ENCODE measurements around the gene TECPR2. TPM values are rescaled to one million over a fixed set of nuclear protein-coding genes. Genes with fewer than 3 reads are reported as not detected.

TECPR2 gene
- total and polyA plus RNA-seq, 2 of the 13 experiments (the other 11 are each of a cell fraction or from before 2014, with no cell fraction given), result 3.5 to 5.7 TPM

DNA sequence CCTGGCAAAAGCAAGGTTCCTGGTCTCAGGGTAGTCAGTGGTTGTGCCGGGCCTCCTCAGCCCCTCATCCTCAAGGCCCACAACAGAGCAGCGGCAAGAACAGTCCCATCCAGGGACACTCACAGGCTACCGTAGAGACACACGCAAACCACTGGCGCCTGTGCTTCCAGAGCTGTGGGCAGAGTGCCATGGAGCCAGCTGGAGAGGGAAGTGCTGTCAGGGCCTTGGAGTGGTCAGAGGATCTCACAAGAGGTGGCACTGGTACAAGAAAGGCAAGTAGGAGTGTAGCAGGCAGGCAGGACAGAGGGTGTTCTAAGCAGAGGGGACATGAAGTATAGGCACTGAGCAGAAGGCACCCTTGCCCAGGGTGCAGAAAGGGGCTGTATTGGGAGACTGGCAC lies 112.2 kb downstream of the TECPR2 start:
- H3K36me3 ChIP-seq (replicated peaks in 1 of 2; ENCODE audit: control insufficient read depth in 1 of 2, insufficient read depth in 2 of 2, low read length in 2 of 2), result no peaks in the 10 kb centered on the region
- no peak for ATAC-seq
- DNase-seq (ENCODE audit: low spot score), result no peak
- no peaks in the 10 kb centered on the region for H3K9me3 ChIP-seq (ENCODE audit: low read length)
- no peaks in the 10 kb centered on the region for H3K27me3 ChIP-seq (ENCODE audit: control insufficient read depth in 1 of 2, insufficient read depth in 2 of 2, low read length in 2 of 2)
- in situ Hi-C loops (cut with HindIII; ENCODE audit: extremely low pct_ligation_motif_present, low pct_unique_long_range_greater_than_20kb) (no loop called here), intact Hi-C loops (cut with micrococcal nuclease; ENCODE audit: unreplicated experiment) (no loop called here)
- H3K9ac ChIP-seq (ENCODE audit: insufficient read depth, low read depth, low read length), result no peak overlapping the region
- 94% methylated on average over 5 of the region's 5 CpGs for WGBS (ENCODE audit: low lambda C conversion rate)
- no peak overlapping the region for H3K27ac ChIP-seq (ENCODE audit: extremely low read length, insufficient read depth, low read length)
- no peaks in the 10 kb centered on the region for H3K79me2 ChIP-seq (ENCODE audit: insufficient read depth, low read length)
- POLR2A ChIA-PET, result no interaction called here
- no peaks in the 10 kb centered on the region for H4K20me1 ChIP-seq (ENCODE audit: insufficient read depth, low read length)
- no peak for TF ChIP-seq ZNF207 (IDR thresholded peaks at IDR 0.05; ENCODE audit: borderline replicate concordance)
- TF ChIP-seq NFE2 (CRISPR knock-in tag; IDR thresholded peaks at IDR 0.05), result no peak
- TF ChIP-seq ZNF660 (CRISPR knock-in tag; IDR thresholded peaks at IDR 0.05; ENCODE audit: borderline replicate concordance, low read depth), result no peak
- TF ChIP-seq ZNF326 (CRISPR knock-in tag; IDR thresholded peaks at IDR 0.05; ENCODE audit: borderline replicate concordance), result no peak
- no peak for TF ChIP-seq RBFOX2 (IDR thresholded peaks at IDR 0.05; ENCODE audit: low read depth, low read length)
- TF ChIP-seq DNMT3B (CRISPR knock-in tag; conservative IDR thresholded peaks at IDR 0.05), result no peak
- no peak for TF ChIP-seq ZSCAN22 (CRISPR knock-in tag; IDR thresholded peaks at IDR 0.05)
- no TSS peak for BruUV-seq (replicated peaks)
- no peak overlapping the region for H2AFZ ChIP-seq (ENCODE audit: low read length)
- no peak for FAIRE-seq
- H3K4me1 ChIP-seq (ENCODE audit: insufficient read depth, low read length), result peaks cover 7% of the 10 kb centered on the region
- no peak overlapping the region for H3K4me3 ChIP-seq (replicated peaks in 1 of 3; ENCODE audit: insufficient read depth in 1 of 3, low read depth in 2 of 3, low read length in 3 of 3)
- H3K4me2 ChIP-seq (ENCODE audit: low read depth, low read length), result no peak overlapping the region
- CTCF ChIA-PET (ENCODE audit: low intra/inter-chr PET ratio, low total read pairs), result no interaction called here

DNA sequence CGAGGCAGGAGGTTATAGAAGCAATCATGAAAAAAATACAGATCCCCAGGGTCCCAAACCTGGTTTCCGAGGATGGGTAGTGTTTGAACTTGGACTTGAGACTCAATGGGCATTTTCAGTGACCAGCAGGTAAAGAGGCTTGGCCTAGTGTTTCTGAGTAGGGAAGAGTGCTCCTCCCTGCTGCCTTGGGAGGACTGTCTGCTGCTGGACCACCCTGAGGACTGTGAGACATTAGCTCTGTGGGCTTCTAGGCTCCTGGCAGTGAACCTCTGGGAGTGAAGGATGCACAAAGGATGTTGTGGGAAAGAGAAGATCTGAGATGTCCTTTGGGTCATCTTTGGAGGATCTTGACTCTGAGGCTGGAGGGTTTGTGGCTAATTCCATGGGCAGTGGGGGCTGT lies 116.4 kb downstream of the TECPR2 start:
- TF ChIP-seq ZNF317 (CRISPR knock-in tag; IDR thresholded peaks at IDR 0.05) (no peak), ZNF263 (CRISPR knock-in tag; IDR thresholded peaks at IDR 0.05) (peak; percentile 81)
- in situ Hi-C loops (cut with HindIII; ENCODE audit: extremely low pct_ligation_motif_present, low pct_unique_long_range_greater_than_20kb), result no loop called here
- no TSS peak for BruUV-seq (replicated peaks)

More for the DNA sequence above, 116.4 kb downstream of the TECPR2 start:
- no peak overlapping the region for H3K4me2 ChIP-seq (ENCODE audit: low read depth, low read length)
- no peak overlapping the region for H3K4me3 ChIP-seq (replicated peaks in 1 of 3; ENCODE audit: insufficient read depth in 1 of 3, low read depth in 2 of 3, low read length in 3 of 3)
- ChIA-PET CTCF (ENCODE audit: low intra/inter-chr PET ratio, low total read pairs) (no interaction called here), POLR2A (interaction anchor here (1.2 kb wide), 1 partner anchor 29 kb away, joined by 5 read pairs; no protein-coding TSS in a partner anchor)
- H2AFZ ChIP-seq (ENCODE audit: low read length), result no peak overlapping the region
- ATAC-seq (no peak), DNase-seq (ENCODE audit: low spot score) (no peak), FAIRE-seq (no peak)
- H3K4me1 ChIP-seq (ENCODE audit: insufficient read depth, low read length), result peaks cover 30% of the 10 kb centered on the region
- no peak overlapping the region for H3K9ac ChIP-seq (ENCODE audit: insufficient read depth, low read depth, low read length)
- H3K9me3 ChIP-seq (ENCODE audit: low read length), result no peaks in the 10 kb centered on the region
- intact Hi-C loops (cut with micrococcal nuclease; ENCODE audit: unreplicated experiment), result no loop called here
- H3K27ac ChIP-seq (ENCODE audit: extremely low read length, insufficient read depth, low read length), result no peak overlapping the region
- no peaks in the 10 kb centered on the region for H3K27me3 ChIP-seq (ENCODE audit: control insufficient read depth in 1 of 2, insufficient read depth in 2 of 2, low read length in 2 of 2)
- no peaks in the 10 kb centered on the region for H4K20me1 ChIP-seq (ENCODE audit: insufficient read depth, low read length)
- 100% methylated on average over 2 of the region's 2 CpGs for WGBS (ENCODE audit: low lambda C conversion rate)
- H3K79me2 ChIP-seq (ENCODE audit: insufficient read depth, low read length), result no peaks in the 10 kb centered on the region
- no peaks in the 10 kb centered on the region for H3K36me3 ChIP-seq (replicated peaks in 1 of 2; ENCODE audit: control insufficient read depth in 1 of 2, insufficient read depth in 2 of 2, low read length in 2 of 2)
